CD14-positive monocyte (primary cell): ENCODE measurements around the gene DNASE1. TPM values are rescaled to one million over a fixed set of nuclear protein-coding genes. Genes with fewer than 3 reads are reported as not detected.

Experiments used
- DNase-seq, 3 donors: peaks; one replicate each; pipeline ENCODE4 v3.0.0-alpha.2; 2011 to 2022
- H2AFZ ChIP-seq: 2 replicates; pipeline ENCODE4 v1.6.0; 2012; ENCODE audit warnings: mild to moderate bottlenecking, low read depth, low read length, inconsistent platforms; ENCODE audit not compliant: insufficient read depth, poor library complexity, severe bottlenecking
- H3K27ac ChIP-seq, 2 donors: 1 replicate in 1 of 2; 2 replicates in 1 of 2; pipeline ENCODE4 v1.5.1; 2012 to 2013; ENCODE audit warnings: low read length in 2 of 2, control low read depth in 1 of 2, inconsistent platforms in 1 of 2, low read depth in 1 of 2, mild to moderate bottlenecking in 1 of 2
- H3K27me3 ChIP-seq, 2 donors: one replicate each; pipeline versions ENCODE4 v1.6.0 to v1.6.1; 2011 to 2013; ENCODE audit warnings: low read length in 2 of 2; ENCODE audit not compliant: control insufficient read depth in 2 of 2, insufficient read depth in 2 of 2
- H3K36me3 ChIP-seq, 2 donors: replicated peaks in 1 of 2; 1 replicate in 1 of 2; 2 replicates in 1 of 2; pipeline versions ENCODE4 v1.5.1 to v1.6.1; 2012 to 2013; ENCODE audit warnings: low read length in 2 of 2, control low read depth in 1 of 2, inconsistent platforms in 1 of 2, mild to moderate bottlenecking in 1 of 2; ENCODE audit not compliant: insufficient read depth in 2 of 2, control insufficient read depth in 1 of 2
- H3K4me1 ChIP-seq, 2 donors: 1 replicate in 1 of 2; 2 replicates in 1 of 2; pipeline versions ENCODE4 v1.5.1 to v1.6.1; 2012 to 2013; ENCODE audit warnings: low read length in 2 of 2, control low read depth in 1 of 2, inconsistent platforms in 1 of 2, mild to moderate bottlenecking in 1 of 2, moderate library complexity in 1 of 2; ENCODE audit not compliant: insufficient read depth in 2 of 2, control insufficient read depth in 1 of 2
- H3K4me2 ChIP-seq: replicated peaks from 2 replicates; pipeline ENCODE3; 2012; ENCODE audit warnings: low read length, moderate library complexity, mild to moderate bottlenecking; ENCODE audit not compliant: poor library complexity, severe bottlenecking; ENCODE audit errors: extremely low read depth
- H3K4me3 ChIP-seq, 3 experiments: fragments of 200-600 bp in 1 of 3; sonication (generic) in 1 of 3; replicated peaks in 1 of 3; 1 replicate in 2 of 3; 2 replicates in 1 of 3; pipeline ENCODE4 v1.5.1; 2011 to 2013; ENCODE audit warnings: low read length in 3 of 3, mild to moderate bottlenecking in 3 of 3, control low read depth in 2 of 3, low read depth in 2 of 3, inconsistent platforms in 1 of 3, moderate library complexity in 1 of 3
- H3K79me2 ChIP-seq: 2 replicates; pipeline ENCODE4 v1.6.0; 2012; ENCODE audit warnings: mild to moderate bottlenecking, control low read depth, inconsistent platforms, low read length, moderate library complexity; ENCODE audit not compliant: insufficient read depth
- H3K9ac ChIP-seq: 2 replicates; pipeline ENCODE4 v1.6.0; 2017; ENCODE audit warnings: low read length, mild to moderate bottlenecking; ENCODE audit not compliant: insufficient read depth, poor library complexity, severe bottlenecking
- H3K9me3 ChIP-seq, 2 donors: replicated peaks in 1 of 2; 1 replicate in 1 of 2; 2 replicates in 1 of 2; pipeline versions ENCODE4 v1.5.1 to v1.6.1; 2012 to 2013; ENCODE audit warnings: low read length in 2 of 2, control low read depth in 1 of 2; ENCODE audit not compliant: control insufficient read depth in 1 of 2, insufficient read depth in 1 of 2
- H4K20me1 ChIP-seq: 2 replicates; pipeline ENCODE4 v1.6.0; 2012; ENCODE audit warnings: mild to moderate bottlenecking, low read length, control low read depth, moderate library complexity; ENCODE audit not compliant: insufficient read depth
- H3K27ac Mint-ChIP-seq, 7 donors: one replicate each; pipeline ENCODE4 v1.8.0; 2020; ENCODE audit warnings: mild to moderate bottlenecking in 7 of 7, mixed read lengths in 7 of 7, moderate library complexity in 6 of 7, inconsistent platforms in 2 of 7
- H3K27me3 Mint-ChIP-seq, 3 donors: one replicate each; pipeline ENCODE4 v1.8.0; 2021 to 2022; ENCODE audit warnings: low read depth in 3 of 3, mild to moderate bottlenecking in 3 of 3, mixed read lengths in 3 of 3, moderate library complexity in 3 of 3, inconsistent platforms in 1 of 3
- H3K36me3 Mint-ChIP-seq, 2 donors: one replicate each; pipeline ENCODE4 v1.8.0; 2020; ENCODE audit warnings: mixed read lengths in 2 of 2, inconsistent platforms in 1 of 2, mild to moderate bottlenecking in 1 of 2
- H3K4me1 Mint-ChIP-seq: one replicate; pipeline ENCODE4 v1.8.0; 2020; ENCODE audit warnings: mild to moderate bottlenecking, mixed read lengths
- H3K4me3 Mint-ChIP-seq, 2 donors: one replicate each; pipeline ENCODE4 v1.8.0; 2020; ENCODE audit warnings: mild to moderate bottlenecking in 2 of 2, mixed read lengths in 2 of 2, moderate library complexity in 1 of 2
- H3K9me3 Mint-ChIP-seq, 7 donors: one replicate each; pipeline ENCODE4 v1.8.0; 2020 to 2022; ENCODE audit warnings: mixed read lengths in 7 of 7, mild to moderate bottlenecking in 6 of 7, moderate library complexity in 6 of 7, inconsistent platforms in 2 of 7
- WGBS: methylation state at CpG from one replicate; pipeline ENCODE4 v1.1.5; 2013; ENCODE audit warnings: missing lambda C conversion rate; ENCODE audit not compliant: insufficient coverage; 5-methylcytosine and 5-hydroxymethylcytosine counted together
- intact Hi-C, 2 donors: fragments of 100-400 bp; cut with micrococcal nuclease; formaldehyde crosslinking; loops; one replicate each; pipeline versions ENCODE4 v1.15.0 to v1.15.1; 2023
- polyA plus RNA-seq, 3 donors: library from polyadenylated mRNA; depleted of rRNA in 1 of 3; unstranded in 2 of 3; stranded (reverse) in 1 of 3; fragments of 300-500 nt in 2 of 3; fragments of >200 nt in 1 of 3; fragmentation: Illumina TruSeq in 2 of 3; gene quantifications; 1 replicate in 2 of 3; 2 replicates in 1 of 3; pipeline ENCODE4 v1.2.3, GENCODE V29; 2012 to 2021
- TF ChIP-seq, protein P1 (sequence below): fragments of 200-600 bp; IDR thresholded peaks from one replicate; pipeline ENCODE4 v1.8.0; 2022; ENCODE audit warnings: antibody characterized with exemption, mild to moderate bottlenecking

Gene DNASE1
- polyA plus RNA-seq, 3 donors = 1.5 to 21.1 TPM; not detected in 1

DNA sequence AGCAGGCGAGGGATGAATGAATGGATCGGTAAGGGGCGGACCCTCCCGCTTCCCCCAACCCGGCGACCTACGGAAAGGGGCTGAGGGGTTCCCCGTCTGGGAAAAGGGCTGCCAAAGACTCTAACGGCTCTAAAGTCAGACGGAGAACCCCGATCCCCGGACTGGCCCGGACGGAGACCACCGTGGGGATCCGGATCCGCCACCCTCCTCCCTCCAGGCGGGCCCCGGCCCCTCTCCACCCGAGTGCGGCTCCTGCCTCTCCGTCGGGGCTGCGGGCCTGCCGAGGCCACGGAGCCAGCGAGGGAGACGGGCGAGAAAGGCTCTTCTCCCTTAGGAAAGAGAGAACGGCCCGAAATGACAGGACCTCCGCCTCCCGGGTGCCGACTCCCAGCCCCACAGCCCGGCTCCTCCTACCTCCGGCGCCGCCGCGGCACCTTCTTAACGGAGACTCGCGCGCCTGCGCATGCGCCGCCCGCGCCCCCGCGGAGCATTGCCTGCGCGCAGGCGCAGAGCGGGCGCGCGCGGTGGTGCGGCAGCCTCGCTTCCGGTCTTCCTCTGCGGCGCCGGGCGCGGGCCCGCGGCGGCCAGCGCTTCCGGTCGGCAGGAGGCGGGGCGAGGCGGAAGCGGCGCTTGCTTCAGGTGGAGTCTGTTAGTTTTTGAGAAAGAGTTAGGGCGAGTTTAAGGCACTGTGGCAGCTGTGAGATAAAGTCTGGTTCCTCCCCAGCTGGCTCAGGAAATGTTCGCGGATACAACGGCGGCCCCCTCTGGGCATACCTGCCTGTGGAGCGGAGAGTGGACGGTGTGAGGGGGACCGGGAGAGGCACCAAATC lies 43.1 kb upstream of the DNASE1 start, which contains the start of gene SLX4:
TSS of gene SLX4 (minus strand) at position 461 of the 830 bp plus-strand sequence. CDS start 2,642 bp downstream, outside the sequence.
- H3K4me1 ChIP-seq = peaks cover 29 to 33% of the 10 kb centered on the region in 2 donors
- peaks cover 15% of the 10 kb centered on the region for H4K20me1 ChIP-seq
- H3K4me3 ChIP-seq = peak within 1 kb of the TSS; percentile 82 to 97 (median 90)
- H3K79me2 ChIP-seq = peaks cover 60% of the 10 kb centered on the region
- DNase-seq = peak; percentile 88 to 94 (median 91)
- peak within 1 kb of the TSS; percentile 92 for H2AFZ ChIP-seq
- H3K36me3 ChIP-seq = peaks cover 0 to 25% of the 10 kb centered on the region in 2 donors
- intact Hi-C loops = loop anchor here in 1 of 2 donors (2.0 to 10.0 kb wide), 2 partner anchors 105 to 573 kb away; partner anchors contain the start of gene TRAP1
- Mint-ChIP-seq H3K4me1 (peaks cover 54% of the 10 kb centered on the region), H3K27ac (peak within 1 kb of the TSS; percentile 96 to 99 (median 98)), H3K4me3 (peak within 1 kb of the TSS; percentile 99 to 100), H3K36me3 (peaks cover 18 to 32% of the 10 kb centered on the region in 2 donors), H3K9me3 (no peaks in the 10 kb centered on the region), H3K27me3 (peaks cover 0 to 1% (median 0%) of the 10 kb centered on the region in 3 donors)
- WGBS = 0% methylated on average over 75 of the region's 86 CpGs
- TF ChIP-seq, protein P1, sequence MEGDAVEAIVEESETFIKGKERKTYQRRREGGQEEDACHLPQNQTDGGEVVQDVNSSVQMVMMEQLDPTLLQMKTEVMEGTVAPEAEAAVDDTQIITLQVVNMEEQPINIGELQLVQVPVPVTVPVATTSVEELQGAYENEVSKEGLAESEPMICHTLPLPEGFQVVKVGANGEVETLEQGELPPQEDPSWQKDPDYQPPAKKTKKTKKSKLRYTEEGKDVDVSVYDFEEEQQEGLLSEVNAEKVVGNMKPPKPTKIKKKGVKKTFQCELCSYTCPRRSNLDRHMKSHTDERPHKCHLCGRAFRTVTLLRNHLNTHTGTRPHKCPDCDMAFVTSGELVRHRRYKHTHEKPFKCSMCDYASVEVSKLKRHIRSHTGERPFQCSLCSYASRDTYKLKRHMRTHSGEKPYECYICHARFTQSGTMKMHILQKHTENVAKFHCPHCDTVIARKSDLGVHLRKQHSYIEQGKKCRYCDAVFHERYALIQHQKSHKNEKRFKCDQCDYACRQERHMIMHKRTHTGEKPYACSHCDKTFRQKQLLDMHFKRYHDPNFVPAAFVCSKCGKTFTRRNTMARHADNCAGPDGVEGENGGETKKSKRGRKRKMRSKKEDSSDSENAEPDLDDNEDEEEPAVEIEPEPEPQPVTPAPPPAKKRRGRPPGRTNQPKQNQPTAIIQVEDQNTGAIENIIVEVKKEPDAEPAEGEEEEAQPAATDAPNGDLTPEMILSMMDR = no peak
- peak within 1 kb of the TSS; percentile 92 for H3K4me2 ChIP-seq
- peak within 1 kb of the TSS; percentile 70 to 94 for H3K27ac ChIP-seq
- no peaks in the 10 kb centered on the region for H3K27me3 ChIP-seq
- H3K9ac ChIP-seq = peak within 1 kb of the TSS; percentile 84
- H3K9me3 ChIP-seq = no peaks in the 10 kb centered on the region
